Activated naive CD4-positive, alpha-beta T cell (primary cell): ENCODE data around the gene RNF217.
A peak's percentile ranks its signal among the peaks of the same experiment; 100 is the strongest.
"Not testable (repeated sequence)": the region's sequence is repeated elsewhere in the genome, so short reads cannot be mapped to it uniquely, and the experiment has no call there.

Experiments used
- DNase-seq, 4 experiments: peaks; one replicate each; lab custom pipeline; 2025; lab: John Stamatoyannopoulos, UW

Gene RNF217

GRCh38 chr6:125058546-125058945 is 96.3 kb downstream of the RNF217 start:
- no peak for DNase-seq

GRCh38 chr6:125063307-125063706 is 101.1 kb downstream of the RNF217 start:
- DNase-seq = no peak

- DNase-seq = no peak
Observed at GRCh38 chr6:125066140-125066539, 103.9 kb downstream of the RNF217 start.

GRCh38 chr6:125066964-125067363 is 104.7 kb downstream of the RNF217 start:
- DNase-seq = no peak

- DNase-seq = no peak
Observed at GRCh38 chr6:125067552-125067951, 105.3 kb downstream of the RNF217 start.

- no peak for DNase-seq
Observed at GRCh38 chr6:125073071-125073470, 110.8 kb downstream of the RNF217 start.

GRCh38 chr6:125074120-125074519 is 111.9 kb downstream of the RNF217 start:
- no peak for DNase-seq

GRCh38 chr6:125075073-125075472 is 112.8 kb downstream of the RNF217 start:
- not testable (repeated sequence) for DNase-seq

DNA sequence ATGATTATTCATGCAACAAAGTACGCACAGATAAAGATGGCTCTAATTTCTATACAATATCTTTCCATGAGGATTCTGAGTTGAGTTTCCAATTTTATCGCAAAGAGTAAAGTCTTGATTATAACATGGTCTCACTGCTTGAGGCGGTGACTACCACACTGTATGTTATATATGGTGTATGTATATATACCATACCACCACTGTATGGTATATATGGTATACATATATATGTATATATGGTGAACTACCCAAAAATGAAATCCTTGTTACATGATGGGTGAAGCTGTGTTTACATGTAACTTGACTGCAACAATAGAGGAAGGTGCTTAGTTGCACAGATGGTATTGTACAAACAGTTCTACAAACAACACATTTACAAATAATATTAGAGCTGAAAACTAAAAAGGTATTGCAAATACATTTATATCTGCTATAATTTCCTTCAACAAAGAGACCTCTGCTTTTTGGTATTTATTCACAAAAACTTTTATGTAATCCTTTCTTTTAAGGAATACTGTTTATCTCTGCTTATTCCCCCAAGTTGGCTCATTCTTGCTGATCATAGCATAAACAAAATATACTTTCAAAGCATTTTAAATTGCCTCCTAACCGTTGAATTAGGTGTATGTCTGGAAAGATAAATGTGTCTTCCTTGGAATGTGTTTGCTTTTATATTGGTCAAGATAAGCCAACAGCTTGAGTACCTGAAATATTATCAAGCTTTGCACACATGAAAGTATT is 113.7 kb downstream of the RNF217 start:
- no peak for DNase-seq

- no peak for DNase-seq
Observed at GRCh38 chr6:125076482-125076742, 114.2 kb downstream of the RNF217 start.

DNA sequence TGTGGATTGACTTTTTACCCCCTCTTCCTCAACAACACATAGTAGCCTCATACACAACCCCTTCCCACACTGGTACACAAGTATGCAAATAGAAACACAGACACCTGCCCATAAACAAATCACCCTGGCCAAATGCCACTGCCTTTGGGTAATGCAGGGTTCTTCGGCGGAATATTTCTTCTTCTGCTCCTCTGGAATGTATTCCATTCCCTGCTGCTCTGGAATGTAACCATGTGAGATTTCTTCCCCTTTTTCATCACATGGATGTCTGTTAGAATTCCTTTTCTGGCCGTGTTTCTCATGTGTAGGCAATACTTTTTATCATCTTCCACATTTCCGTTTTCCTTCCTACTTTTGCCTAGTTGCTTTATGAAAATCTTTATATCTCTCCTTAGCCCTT is 115.2 kb downstream of the RNF217 start:
- no peak for DNase-seq

DNA sequence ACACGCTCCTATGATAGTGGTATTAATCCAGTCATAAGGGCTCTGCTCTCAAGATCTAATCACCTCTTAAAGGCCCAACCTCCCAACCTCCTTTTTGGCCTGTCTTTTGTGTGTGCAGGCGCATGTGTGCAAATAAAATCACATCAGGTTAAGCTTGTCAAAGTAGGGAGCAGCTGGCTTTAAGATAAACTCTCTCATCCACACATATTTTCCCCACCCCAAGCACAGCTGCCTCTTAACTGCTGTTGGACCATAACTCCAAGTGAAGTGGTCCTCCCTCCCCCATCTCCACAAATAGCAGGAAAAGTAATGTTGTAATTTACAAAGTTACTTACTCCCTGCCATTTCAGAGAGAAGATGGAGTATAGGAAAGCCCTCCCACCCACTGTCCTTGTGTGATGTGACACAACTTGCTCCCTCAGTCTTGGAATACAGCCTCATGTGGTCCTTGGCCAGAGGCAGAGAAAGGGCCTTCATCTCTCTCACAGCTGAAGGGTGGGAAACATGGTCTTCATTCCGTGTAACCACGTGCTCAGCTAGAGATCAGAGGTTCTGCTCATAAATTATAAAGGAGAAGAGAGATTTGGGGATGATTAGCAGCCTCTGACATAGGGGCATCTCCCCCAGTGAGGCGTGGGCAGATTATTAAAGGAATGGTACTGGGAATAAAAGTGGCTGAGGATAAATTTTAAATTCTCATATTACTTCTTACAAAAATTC is 116.5 kb downstream of the RNF217 start:
- DNase-seq = no peak

GRCh38 chr6:125082908-125083683 is 120.9 kb downstream of the RNF217 start:
- DNase-seq = no peak

DNA sequence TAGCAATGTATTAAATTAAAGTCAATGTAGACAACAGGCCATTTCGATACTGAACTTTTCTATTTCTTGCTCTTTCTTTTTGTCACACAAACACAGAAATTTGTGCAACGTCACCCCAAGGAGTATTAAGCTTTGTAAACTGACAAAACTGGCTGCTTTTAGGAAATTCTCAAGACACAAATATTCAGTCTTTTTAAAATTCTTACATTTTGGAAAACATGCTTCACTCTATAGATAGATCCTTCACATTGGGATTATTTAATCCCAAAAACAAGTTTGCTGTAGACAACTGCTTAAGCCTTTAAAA is 121.4 kb downstream of the RNF217 start:
- DNase-seq = no peak

GRCh38 chr6:125086716-125087115 is 124.5 kb downstream of the RNF217 start:
- no peak for DNase-seq

GRCh38 chr6:125088963-125089362 is 126.7 kb downstream of the RNF217 start:
- no peak for DNase-seq

GRCh38 chr6:125094563-125094962 is 132.3 kb downstream of the RNF217 start:
- no peak for DNase-seq

DNA sequence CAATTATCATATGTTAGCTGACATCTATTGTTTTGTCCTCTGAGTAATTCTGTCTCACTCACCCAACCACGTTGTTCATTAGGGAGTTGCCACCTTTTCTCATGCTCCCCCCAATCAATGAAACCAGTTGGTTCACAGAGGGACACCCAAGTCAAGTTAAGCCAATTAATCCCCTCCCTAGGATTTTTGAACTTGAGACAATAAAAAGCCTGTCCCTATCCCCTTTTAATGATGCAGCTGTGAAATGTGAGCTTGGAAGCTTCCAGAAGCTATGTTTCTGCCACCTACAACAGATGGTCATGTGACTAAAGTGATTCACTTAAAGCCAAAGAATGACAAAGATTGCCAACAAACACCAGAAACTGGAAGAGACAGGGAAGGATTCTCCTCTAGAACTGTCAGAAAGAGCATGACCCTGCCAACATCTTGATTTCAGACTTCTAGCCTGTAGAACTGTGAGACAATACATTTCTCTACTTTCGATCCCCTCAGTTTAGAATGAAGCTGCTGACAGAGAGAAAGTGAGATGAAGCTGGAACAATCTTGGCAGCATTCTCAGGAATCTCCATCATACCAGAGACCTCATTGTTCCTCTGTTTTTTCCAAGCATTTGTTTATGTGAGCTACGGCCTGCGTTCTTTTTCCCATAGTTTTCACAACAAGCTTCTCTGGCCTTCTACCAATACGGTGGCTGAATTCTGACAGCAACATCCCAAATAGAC is 133.5 kb downstream of the RNF217 start:
- DNase-seq = no peak

DNA sequence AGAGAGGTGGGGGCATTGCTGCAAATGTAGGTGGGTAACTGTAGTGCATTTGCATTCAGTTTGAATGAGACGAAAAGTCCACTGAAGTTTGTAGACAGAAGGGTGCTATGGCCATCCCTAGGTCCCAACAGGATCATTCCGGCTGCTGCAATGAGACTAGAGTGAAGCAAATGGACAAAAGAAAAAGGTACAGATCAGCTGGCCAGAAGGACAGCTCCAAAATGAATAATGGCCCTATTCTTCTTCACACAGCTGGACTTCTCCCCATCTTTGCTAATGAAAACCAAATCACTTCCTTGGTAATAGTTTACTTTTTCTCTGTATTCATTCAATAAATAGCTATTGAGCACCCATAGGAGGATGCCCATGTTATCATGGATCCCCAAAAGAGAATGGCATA is 134.9 kb downstream of the RNF217 start:
- DNase-seq = no peak

DNA sequence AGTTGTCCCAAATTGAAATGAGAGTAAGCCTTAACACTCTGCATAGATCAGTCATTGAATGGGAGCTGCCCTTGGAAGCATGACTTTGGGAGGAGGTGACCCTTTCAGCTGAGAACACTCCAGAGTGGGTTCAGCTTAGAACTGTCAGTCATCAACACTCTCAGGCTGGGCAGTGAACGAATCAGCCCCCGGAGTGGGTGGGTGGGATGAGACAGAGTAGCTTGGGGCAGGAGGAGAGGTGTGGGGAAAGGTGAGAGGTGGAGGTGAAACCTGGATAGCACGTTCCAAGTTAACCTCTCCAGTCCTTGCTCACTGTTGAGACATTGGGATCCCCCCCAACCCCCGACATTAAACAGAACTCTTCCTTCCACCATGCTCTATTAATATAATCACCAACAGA is 136.0 kb downstream of the RNF217 start:
- no peak for DNase-seq

DNA sequence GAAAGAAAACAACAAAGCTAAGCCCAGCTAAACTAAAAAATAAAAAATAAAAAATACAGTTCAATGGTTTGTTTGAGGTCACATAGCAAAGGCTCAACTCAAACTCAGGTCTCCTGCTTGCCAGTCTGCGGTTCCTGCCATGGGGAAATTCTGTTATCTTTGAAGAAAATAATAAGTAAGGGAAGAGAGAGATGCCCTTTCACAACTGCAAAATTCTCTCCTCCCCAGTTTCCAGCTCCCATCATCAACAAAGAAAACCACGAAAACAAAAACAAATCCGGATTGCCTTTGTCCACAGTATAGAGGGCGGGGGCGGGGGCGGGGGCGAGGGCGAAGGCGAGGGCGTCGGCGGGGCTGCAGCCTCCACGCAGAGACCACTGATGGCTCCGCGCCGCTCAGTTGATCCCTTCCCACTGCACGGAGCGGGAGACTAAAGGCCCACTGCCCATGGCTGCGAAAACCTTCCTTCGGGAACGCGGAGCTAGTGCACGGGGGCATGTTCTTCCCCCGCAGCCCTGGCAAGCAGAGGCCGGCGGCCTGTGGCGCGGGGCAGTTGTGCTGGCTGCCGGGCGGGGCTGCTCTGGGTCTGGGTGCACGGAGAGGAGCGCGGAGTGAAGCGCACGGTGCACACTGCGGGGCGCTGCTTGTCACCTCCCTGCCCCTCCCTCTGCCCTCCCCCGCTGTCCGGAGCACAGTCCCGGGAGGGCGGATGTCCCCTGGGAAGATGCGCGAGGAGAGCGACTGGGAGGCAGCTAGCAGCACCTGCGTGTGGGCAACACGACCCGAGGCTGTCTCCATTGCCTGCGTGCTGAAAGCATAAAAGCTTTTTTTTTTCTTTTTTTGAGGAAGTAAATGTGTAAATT is 137.2 kb downstream of the RNF217 start:
- peak in 1 of 4 experiments; percentile 27 for DNase-seq
